Spleen (tissue), 7 donors: Measurements from ENCODE around the gene CSTPP1.

Source experiments
- POLR2AphosphoS5 ChIP-seq, 3 donors: sonication (generic); formaldehyde crosslinking; IDR thresholded peaks; one replicate each; pipeline ENCODE4 v1.5.1; 2017; ENCODE audit warnings: antibody characterized with exemption in 3 of 3
- TF ChIP-seq, protein P1 (sequence below), 11 experiments: fragments of 200-600 bp in 7 of 11; fragments of 450-650 bp in 4 of 11; sonication (generic) in 4 of 11; IDR thresholded peaks in 8 of 11; conservative IDR thresholded peaks in 3 of 11; 1 replicate in 7 of 11; 2 replicates in 4 of 11; pipeline versions ENCODE4 v1.4.0 to v1.8.0; 2016 to 2021; ENCODE audit warnings: antibody characterized with exemption in 11 of 11, inconsistent platforms in 4 of 11, mild to moderate bottlenecking in 1 of 11
- donor health status: DM: no; HTN: no; CAD: no; lungs with moderate emphysema.
- donor health status: DM: no; HTN: no; CAD: no.
- donor health status: DM: no; HTN: no; CAD: no.

DNA sequence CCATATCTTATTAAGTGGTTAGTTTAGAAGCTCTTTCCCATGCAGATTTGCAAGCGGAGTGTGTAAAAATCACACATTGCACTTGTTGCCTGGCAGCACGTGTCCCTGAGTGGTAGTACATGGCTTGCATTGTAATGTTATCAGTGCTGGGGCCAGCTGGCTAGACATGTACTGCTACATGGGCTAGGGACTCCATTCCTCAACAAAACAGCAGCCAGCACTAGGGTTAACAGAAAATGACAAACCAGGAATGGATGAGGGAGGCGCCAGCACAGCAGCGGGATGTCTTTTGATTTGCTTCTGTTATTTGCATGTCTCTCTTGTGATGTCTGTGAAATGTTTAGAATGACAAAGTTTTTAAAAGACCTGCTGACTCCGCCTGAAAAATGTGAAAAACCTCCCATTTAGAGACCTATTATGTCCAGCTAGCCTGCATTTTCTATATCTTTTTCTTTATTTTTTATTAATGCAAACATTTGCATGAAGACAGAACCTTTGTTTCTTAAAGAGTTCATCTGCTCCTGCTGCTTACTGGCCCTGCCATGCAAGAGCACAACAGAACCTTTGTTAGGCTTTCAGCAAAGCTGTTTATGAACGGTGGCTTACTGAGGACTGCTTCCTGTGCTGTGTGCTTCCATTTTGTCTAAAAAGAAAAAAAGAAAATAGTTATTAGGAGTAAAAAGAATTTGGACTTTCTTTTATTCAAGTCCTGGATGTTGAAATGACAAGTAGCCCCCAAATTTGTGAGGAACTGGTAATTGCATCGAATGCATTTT is 40.7 kb downstream of the CSTPP1 start:
- TF ChIP-seq, protein P1, sequence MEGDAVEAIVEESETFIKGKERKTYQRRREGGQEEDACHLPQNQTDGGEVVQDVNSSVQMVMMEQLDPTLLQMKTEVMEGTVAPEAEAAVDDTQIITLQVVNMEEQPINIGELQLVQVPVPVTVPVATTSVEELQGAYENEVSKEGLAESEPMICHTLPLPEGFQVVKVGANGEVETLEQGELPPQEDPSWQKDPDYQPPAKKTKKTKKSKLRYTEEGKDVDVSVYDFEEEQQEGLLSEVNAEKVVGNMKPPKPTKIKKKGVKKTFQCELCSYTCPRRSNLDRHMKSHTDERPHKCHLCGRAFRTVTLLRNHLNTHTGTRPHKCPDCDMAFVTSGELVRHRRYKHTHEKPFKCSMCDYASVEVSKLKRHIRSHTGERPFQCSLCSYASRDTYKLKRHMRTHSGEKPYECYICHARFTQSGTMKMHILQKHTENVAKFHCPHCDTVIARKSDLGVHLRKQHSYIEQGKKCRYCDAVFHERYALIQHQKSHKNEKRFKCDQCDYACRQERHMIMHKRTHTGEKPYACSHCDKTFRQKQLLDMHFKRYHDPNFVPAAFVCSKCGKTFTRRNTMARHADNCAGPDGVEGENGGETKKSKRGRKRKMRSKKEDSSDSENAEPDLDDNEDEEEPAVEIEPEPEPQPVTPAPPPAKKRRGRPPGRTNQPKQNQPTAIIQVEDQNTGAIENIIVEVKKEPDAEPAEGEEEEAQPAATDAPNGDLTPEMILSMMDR (IDR thresholded peaks at IDR 0.05 in 8 of 11, conservative IDR thresholded peaks at IDR 0.05 in 3 of 11) = no peak
- TF ChIP-seq POLR2AphosphoS5 (IDR thresholded peaks at IDR 0.05) = no peak
